Natural killer cell (primary cell): ENCODE measurements around the gene KCNS3. TPM values are rescaled to one million over a fixed set of nuclear protein-coding genes. Genes with fewer than 3 reads are reported as not detected.

ENCODE experiments used
- ATAC-seq, 3 donors: fragments of 150-1000 bp in 2 of 3; fragments of 200-7000 bp in 1 of 3; cut with Tn5 transposase; 1 replicate in 1 of 3; 2 replicates in 2 of 3; pipeline ENCODE4 v1.10.0; 2021; ENCODE audit warnings: mild to moderate bottlenecking in 2 of 3, moderate library complexity in 2 of 3
- DNase-seq, 2 donors: peaks; one replicate each; pipeline versions ENCODE4 v3.0.0 to v3.0.0-alpha.2; 2013 to 2021; ENCODE audit warnings: mixed read lengths in 1 of 2
- H3K27ac ChIP-seq: one replicate; pipeline ENCODE4 v1.5.1; 2013; ENCODE audit warnings: mild to moderate bottlenecking, low read length
- H3K27me3 ChIP-seq: one replicate; pipeline ENCODE4 v1.6.1; 2013; ENCODE audit warnings: low read length; ENCODE audit not compliant: control insufficient read depth, insufficient read depth
- H3K36me3 ChIP-seq: one replicate; pipeline ENCODE4 v1.6.1; 2013; ENCODE audit warnings: low read length; ENCODE audit not compliant: control insufficient read depth, insufficient read depth
- H3K4me1 ChIP-seq: one replicate; pipeline ENCODE4 v1.6.1; 2013; ENCODE audit warnings: low read length; ENCODE audit not compliant: control insufficient read depth, insufficient read depth
- H3K4me3 ChIP-seq: one replicate; pipeline ENCODE4 v1.5.1; 2013; ENCODE audit warnings: low read length
- H3K9me3 ChIP-seq: one replicate; pipeline ENCODE4 v1.6.1; 2013; ENCODE audit warnings: low read length; ENCODE audit not compliant: control insufficient read depth, insufficient read depth
- H3K27ac Mint-ChIP-seq, 2 donors: one replicate each; pipeline ENCODE4 v1.8.0; 2022; ENCODE audit warnings: mild to moderate bottlenecking in 2 of 2, mixed read lengths in 2 of 2, moderate library complexity in 1 of 2
- H3K27me3 Mint-ChIP-seq, 2 donors: one replicate each; pipeline ENCODE4 v1.8.0; 2022; ENCODE audit warnings: low read depth in 2 of 2, mixed read lengths in 2 of 2
- H3K36me3 Mint-ChIP-seq: one replicate; pipeline ENCODE4 v1.8.0; 2022; ENCODE audit warnings: mixed read lengths
- H3K4me1 Mint-ChIP-seq, 2 donors: one replicate each; pipeline ENCODE4 v1.8.0; 2022; ENCODE audit warnings: mixed read lengths in 2 of 2
- H3K4me3 Mint-ChIP-seq: one replicate; pipeline ENCODE4 v1.8.0; 2022; ENCODE audit warnings: mild to moderate bottlenecking, moderate library complexity, mixed read lengths
- H3K9me3 Mint-ChIP-seq, 2 donors: one replicate each; pipeline ENCODE4 v1.8.0; 2022; ENCODE audit warnings: mixed read lengths in 2 of 2
- CTCF ChIP-seq: fragments of 200-600 bp; IDR thresholded peaks from one replicate; pipeline ENCODE4 v1.8.0; 2022; ENCODE audit warnings: antibody characterized with exemption
- WGBS: methylation state at CpG from one replicate; pipeline ENCODE4 v1.1.7; 2013; ENCODE audit warnings: missing lambda C conversion rate; ENCODE audit not compliant: insufficient coverage; 5-methylcytosine and 5-hydroxymethylcytosine counted together
- intact Hi-C: fragments of 100-400 bp; cut with micrococcal nuclease; formaldehyde crosslinking; loops from one replicate; pipeline ENCODE4 v1.14.2; 2022
- total RNA-seq, 4 donors: library from RNA; stranded (reverse); fragments of 120-200 nt in 1 of 4; gene quantifications; one replicate each; pipeline versions ENCODE4 v1.2.3 to v1.2.4, GENCODE V29; 2013 to 2022

Gene KCNS3
- total RNA-seq, 3 donors from 2014 or later (not counting 1 experiment from before 2014, with no cell fraction given) = not detected

GRCh38 chr2:17858064-17858463 is 20.4 kb upstream of the KCNS3 start:
- TF ChIP-seq CTCF = no peak
- H3K4me1 ChIP-seq = no peaks in the 10 kb centered on the region
- Mint-ChIP-seq H3K36me3 (no peaks in the 10 kb centered on the region), H3K9me3 (peaks cover 0 to 3% of the 10 kb centered on the region in 2 donors), H3K4me3 (no peak overlapping the region), H3K27me3 (peaks cover 17 to 30% of the 10 kb centered on the region in 2 donors), H3K4me1 (no peaks in the 10 kb centered on the region), H3K27ac (no peak overlapping the region)
- DNase-seq (no peak), ATAC-seq (no peak)
- H3K27ac ChIP-seq = no peak overlapping the region
- H3K36me3 ChIP-seq = no peaks in the 10 kb centered on the region
- no peak overlapping the region for H3K4me3 ChIP-seq
- peaks cover 4% of the 10 kb centered on the region for H3K27me3 ChIP-seq
- intact Hi-C loops = no loop called here
- WGBS = no CpG with 5 or more reads among the region's 1 CpG
- H3K9me3 ChIP-seq = no peaks in the 10 kb centered on the region

- Histone ChIP-seq H3K27ac (no peak overlapping the region), H3K4me3 (no peak overlapping the region), H3K27me3 (no peaks in the 10 kb centered on the region), H3K36me3 (no peaks in the 10 kb centered on the region), H3K9me3 (no peaks in the 10 kb centered on the region), H3K4me1 (no peaks in the 10 kb centered on the region)
- 88% methylated on average over 3 of the region's 4 CpGs for WGBS
- no peaks in the 10 kb centered on the region for H3K36me3 Mint-ChIP-seq
- no peak for TF ChIP-seq CTCF
- intact Hi-C loops = no loop called here
- H3K4me1 Mint-ChIP-seq = no peaks in the 10 kb centered on the region
- ATAC-seq (no peak), DNase-seq (no peak)
- no peaks in the 10 kb centered on the region for H3K9me3 Mint-ChIP-seq
- no peak overlapping the region for H3K4me3 Mint-ChIP-seq
- H3K27me3 Mint-ChIP-seq = peaks cover 6 to 20% of the 10 kb centered on the region in 2 donors
- H3K27ac Mint-ChIP-seq = no peak overlapping the region
These were observed 14.9 kb upstream of the KCNS3 start for GRCh38 chr2:17863539-17863938.

- WGBS = no CpG with 5 or more reads among the region's 1 CpG
- H3K4me3 Mint-ChIP-seq = no peak overlapping the region
- TF ChIP-seq CTCF = no peak
These were observed 13.8 kb upstream of the KCNS3 start for GRCh38 chr2:17864676-17865075.

GRCh38 chr2:17867133-17867532 is 11.3 kb upstream of the KCNS3 start:
- no peak for TF ChIP-seq CTCF
- intact Hi-C loops = no loop called here

More at GRCh38 chr2:17864676-17865075, 13.8 kb upstream of the KCNS3 start:
- Mint-ChIP-seq H3K4me1 (no peaks in the 10 kb centered on the region), H3K27me3 (peaks cover 6 to 10% of the 10 kb centered on the region in 2 donors), H3K9me3 (no peaks in the 10 kb centered on the region), H3K36me3 (no peaks in the 10 kb centered on the region), H3K27ac (no peak overlapping the region)
- H3K4me3 ChIP-seq = no peak overlapping the region
- no peaks in the 10 kb centered on the region for H3K4me1 ChIP-seq
- H3K27ac ChIP-seq = no peak overlapping the region
- DNase-seq = no peak
- H3K9me3 ChIP-seq = no peaks in the 10 kb centered on the region
- H3K36me3 ChIP-seq = no peaks in the 10 kb centered on the region
- no peaks in the 10 kb centered on the region for H3K27me3 ChIP-seq
- ATAC-seq = no peak
- intact Hi-C loops = no loop called here

More at GRCh38 chr2:17867133-17867532, 11.3 kb upstream of the KCNS3 start:
- no peaks in the 10 kb centered on the region for H3K27me3 ChIP-seq
- H3K36me3 ChIP-seq = no peaks in the 10 kb centered on the region
- H3K9me3 ChIP-seq = no peaks in the 10 kb centered on the region
- DNase-seq = no peak
- no peak overlapping the region for H3K4me3 Mint-ChIP-seq
- no peak overlapping the region for H3K27ac Mint-ChIP-seq
- peaks cover 3 to 10% of the 10 kb centered on the region in 2 donors for H3K27me3 Mint-ChIP-seq
- no peak overlapping the region for H3K4me3 ChIP-seq
- no peaks in the 10 kb centered on the region for H3K36me3 Mint-ChIP-seq
- ATAC-seq = no peak
- H3K9me3 Mint-ChIP-seq = peaks cover 0 to 2% of the 10 kb centered on the region in 2 donors
- no peaks in the 10 kb centered on the region for H3K4me1 ChIP-seq
- H3K27ac ChIP-seq = no peak overlapping the region
- WGBS = 83% methylated on average over 2 of the region's 2 CpGs
- H3K4me1 Mint-ChIP-seq = no peaks in the 10 kb centered on the region
